Parathyroid adenoma (tissue), 2 donors: Measurements from ENCODE around the gene CAMTA1.

Experiments used
- H2AFZ ChIP-seq: fragments of 300-600 bp; sonication (generic); one replicate; pipeline ENCODE4 v1.7.0; 2017; ENCODE audit warnings: antibody characterized with exemption, mild to moderate bottlenecking
- H3K27ac ChIP-seq: fragments of 300-600 bp; sonication (generic); one replicate; pipeline ENCODE4 v1.7.0; 2017
- H3K27me3 ChIP-seq: fragments of 300-600 bp; sonication (generic); one replicate; pipeline ENCODE4 v1.7.0; 2017; ENCODE audit warnings: low read length; ENCODE audit not compliant: control insufficient read depth, insufficient read depth
- H3K36me3 ChIP-seq: fragments of 300-600 bp; sonication (generic); one replicate; pipeline ENCODE4 v1.7.0; 2017; ENCODE audit warnings: low read length; ENCODE audit not compliant: control insufficient read depth, insufficient read depth
- H3K4me1 ChIP-seq: fragments of 300-600 bp; sonication (generic); one replicate; pipeline ENCODE4 v1.7.0; 2017; ENCODE audit warnings: control low read depth
- H3K4me2 ChIP-seq: fragments of 300-600 bp; sonication (generic); one replicate; pipeline ENCODE4 v1.7.0; 2017; ENCODE audit warnings: low read length
- H3K4me3 ChIP-seq: fragments of 300-600 bp; sonication (generic); one replicate; pipeline ENCODE4 v1.7.0; 2017; ENCODE audit warnings: low read depth, low read length
- H3K79me2 ChIP-seq: fragments of 300-600 bp; sonication (generic); one replicate; pipeline ENCODE4 v1.7.0; 2017; ENCODE audit warnings: control low read depth
- H3K9ac ChIP-seq: fragments of 300-600 bp; sonication (generic); one replicate; pipeline ENCODE4 v1.7.0; 2017; ENCODE audit warnings: mild to moderate bottlenecking
- H3K9me3 ChIP-seq: fragments of 300-600 bp; sonication (generic); one replicate; pipeline ENCODE4 v1.7.0; 2017; ENCODE audit warnings: low read length; ENCODE audit not compliant: control insufficient read depth
- TF ChIP-seq, protein P1 (sequence below): fragments of 300-600 bp; sonication (generic); IDR thresholded peaks from one replicate; pipeline ENCODE4 v1.7.0; 2017; ENCODE audit warnings: antibody characterized with exemption, mild to moderate bottlenecking
- donor health status: primary hyperparathyroidism.

Gene CAMTA1

DNA sequence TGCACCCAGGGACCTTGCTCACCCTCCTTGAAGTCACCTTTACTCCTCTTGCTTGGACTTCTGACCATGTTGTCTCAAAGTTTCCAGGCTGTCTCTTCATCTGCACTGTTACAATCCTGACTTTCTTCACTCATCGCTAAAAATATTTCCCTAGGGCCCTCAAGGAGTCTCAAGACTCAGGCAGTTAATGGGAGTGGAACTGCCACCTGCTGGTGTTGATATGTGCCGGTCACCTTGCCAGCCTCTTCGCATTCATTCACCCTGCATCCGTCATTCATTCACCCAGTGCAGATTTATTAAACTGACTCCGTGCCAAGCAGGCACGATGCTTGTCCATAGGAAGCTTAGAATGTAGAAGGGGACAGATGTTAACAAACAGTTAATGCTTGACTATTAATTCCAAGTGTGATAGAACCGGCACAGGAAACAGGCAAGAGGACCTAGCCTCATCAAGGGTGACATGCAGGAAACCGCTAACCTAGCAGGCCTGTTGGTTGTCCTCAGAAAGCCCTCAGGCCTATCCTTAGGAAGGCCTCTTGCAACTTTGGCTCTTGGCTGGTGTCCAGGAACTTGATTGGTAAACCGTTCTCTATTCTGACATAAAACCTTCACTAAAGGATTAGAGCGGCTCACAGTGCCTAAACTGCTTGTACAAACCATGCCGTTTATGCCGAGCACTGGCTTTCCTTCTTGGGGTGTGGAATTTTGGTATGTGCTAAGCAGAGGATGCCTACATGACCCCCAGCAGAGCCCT, 342.2 kb downstream of the CAMTA1 start:
- Histone ChIP-seq H3K4me3 (no peak overlapping the region), H3K36me3 (no peaks in the 10 kb centered on the region), H3K9me3 (no peaks in the 10 kb centered on the region), H3K4me2 (no peak overlapping the region), H3K4me1 (no peaks in the 10 kb centered on the region), H3K27me3 (no peaks in the 10 kb centered on the region), H3K27ac (no peak overlapping the region), H2AFZ (no peak overlapping the region), H3K9ac (no peak overlapping the region), H3K79me2 (no peaks in the 10 kb centered on the region)
- TF ChIP-seq, protein P1, sequence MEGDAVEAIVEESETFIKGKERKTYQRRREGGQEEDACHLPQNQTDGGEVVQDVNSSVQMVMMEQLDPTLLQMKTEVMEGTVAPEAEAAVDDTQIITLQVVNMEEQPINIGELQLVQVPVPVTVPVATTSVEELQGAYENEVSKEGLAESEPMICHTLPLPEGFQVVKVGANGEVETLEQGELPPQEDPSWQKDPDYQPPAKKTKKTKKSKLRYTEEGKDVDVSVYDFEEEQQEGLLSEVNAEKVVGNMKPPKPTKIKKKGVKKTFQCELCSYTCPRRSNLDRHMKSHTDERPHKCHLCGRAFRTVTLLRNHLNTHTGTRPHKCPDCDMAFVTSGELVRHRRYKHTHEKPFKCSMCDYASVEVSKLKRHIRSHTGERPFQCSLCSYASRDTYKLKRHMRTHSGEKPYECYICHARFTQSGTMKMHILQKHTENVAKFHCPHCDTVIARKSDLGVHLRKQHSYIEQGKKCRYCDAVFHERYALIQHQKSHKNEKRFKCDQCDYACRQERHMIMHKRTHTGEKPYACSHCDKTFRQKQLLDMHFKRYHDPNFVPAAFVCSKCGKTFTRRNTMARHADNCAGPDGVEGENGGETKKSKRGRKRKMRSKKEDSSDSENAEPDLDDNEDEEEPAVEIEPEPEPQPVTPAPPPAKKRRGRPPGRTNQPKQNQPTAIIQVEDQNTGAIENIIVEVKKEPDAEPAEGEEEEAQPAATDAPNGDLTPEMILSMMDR, result no peak

DNA sequence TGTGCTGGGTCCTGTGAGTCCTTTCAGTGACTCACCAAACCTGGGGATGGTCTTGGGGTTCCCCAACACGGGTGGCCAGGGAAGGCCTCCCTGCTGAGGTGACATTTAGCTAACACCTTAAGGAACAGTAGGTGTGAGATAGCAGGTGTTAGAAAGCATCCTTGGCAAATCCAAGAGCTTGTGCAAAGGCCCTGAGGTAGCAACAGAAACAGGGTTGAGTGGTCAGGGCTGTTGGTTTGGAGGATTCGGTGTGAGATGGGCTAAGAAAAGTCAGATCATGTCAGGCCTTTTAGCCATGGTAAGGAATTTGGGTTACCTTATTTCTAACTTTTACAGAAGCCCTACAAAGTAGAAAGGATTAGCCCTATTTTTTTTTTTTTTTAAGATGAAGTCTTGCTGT, 343.0 kb downstream of the CAMTA1 start:
- no peaks in the 10 kb centered on the region for H3K27me3 ChIP-seq
- H3K9me3 ChIP-seq, result no peaks in the 10 kb centered on the region
- no peak overlapping the region for H3K9ac ChIP-seq
- H3K4me3 ChIP-seq, result no peak overlapping the region
- H3K79me2 ChIP-seq, result no peaks in the 10 kb centered on the region
- no peak overlapping the region for H2AFZ ChIP-seq
- H3K4me2 ChIP-seq, result no peak overlapping the region
- H3K27ac ChIP-seq, result no peak overlapping the region
- no peaks in the 10 kb centered on the region for H3K4me1 ChIP-seq
- no peaks in the 10 kb centered on the region for H3K36me3 ChIP-seq
- TF ChIP-seq, protein P1, result no peak

DNA sequence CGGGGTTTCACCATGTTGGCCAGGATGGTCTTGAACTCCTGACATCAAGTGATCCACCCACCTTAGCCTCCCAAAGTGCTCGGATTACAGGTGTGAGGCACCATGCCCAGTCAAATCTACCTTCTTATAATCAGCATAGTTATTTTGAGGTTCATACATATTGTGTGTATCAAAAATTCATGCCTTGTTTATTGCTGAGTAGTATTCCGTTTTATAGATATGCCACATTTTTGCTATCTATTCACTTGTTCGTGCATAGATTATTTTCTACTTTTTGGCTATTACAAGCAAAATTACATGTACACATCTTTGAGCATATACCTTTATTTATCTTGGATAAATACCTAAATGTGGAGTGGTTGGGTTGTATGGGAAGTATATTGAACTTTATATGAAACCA, 344.9 kb downstream of the CAMTA1 start:
- no peaks in the 10 kb centered on the region for H3K36me3 ChIP-seq
- H3K27ac ChIP-seq, result no peak overlapping the region
- TF ChIP-seq, protein P1, result no peak
- no peaks in the 10 kb centered on the region for H3K27me3 ChIP-seq
- no peaks in the 10 kb centered on the region for H3K9me3 ChIP-seq
- H3K4me1 ChIP-seq, result no peaks in the 10 kb centered on the region
- H3K4me2 ChIP-seq, result no peak overlapping the region
- H3K4me3 ChIP-seq, result no peak overlapping the region
- H3K9ac ChIP-seq, result no peak overlapping the region
- no peaks in the 10 kb centered on the region for H3K79me2 ChIP-seq
- no peak overlapping the region for H2AFZ ChIP-seq

DNA sequence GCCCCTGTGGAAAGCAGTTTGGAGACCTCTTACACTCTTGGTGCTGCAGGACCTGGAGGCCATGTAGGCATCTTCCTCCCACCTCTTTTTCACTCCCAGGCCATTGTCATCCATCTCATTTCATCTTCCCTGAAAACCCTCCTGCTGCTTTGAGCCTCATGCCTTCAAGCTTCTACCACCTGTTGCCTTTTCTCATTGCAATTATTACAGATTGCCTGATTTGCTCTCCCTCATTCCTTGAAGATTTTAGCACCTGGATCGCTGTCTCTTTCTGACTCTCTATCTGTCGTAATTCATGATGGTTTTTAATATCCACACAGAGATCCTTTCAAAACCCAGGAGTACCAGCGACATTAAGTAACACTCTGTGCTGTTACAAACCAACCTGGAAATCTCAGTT, 350.2 kb downstream of the CAMTA1 start:
- no peaks in the 10 kb centered on the region for H3K9me3 ChIP-seq

More for the DNA sequence above, 350.2 kb downstream of the CAMTA1 start:
- Histone ChIP-seq H3K79me2 (no peaks in the 10 kb centered on the region), H3K4me2 (no peak overlapping the region), H3K36me3 (no peaks in the 10 kb centered on the region), H3K9ac (no peak overlapping the region), H2AFZ (no peak overlapping the region), H3K27me3 (no peaks in the 10 kb centered on the region), H3K4me3 (no peak overlapping the region), H3K4me1 (no peaks in the 10 kb centered on the region), H3K27ac (no peak overlapping the region)
- TF ChIP-seq, protein P1, result no peak
